ENCODE results near the gene MC5R.

- no peak for TF ChIP-seq POLR2A (IDR thresholded peaks at IDR 0.05)
- TF ChIP-seq, protein P1, sequence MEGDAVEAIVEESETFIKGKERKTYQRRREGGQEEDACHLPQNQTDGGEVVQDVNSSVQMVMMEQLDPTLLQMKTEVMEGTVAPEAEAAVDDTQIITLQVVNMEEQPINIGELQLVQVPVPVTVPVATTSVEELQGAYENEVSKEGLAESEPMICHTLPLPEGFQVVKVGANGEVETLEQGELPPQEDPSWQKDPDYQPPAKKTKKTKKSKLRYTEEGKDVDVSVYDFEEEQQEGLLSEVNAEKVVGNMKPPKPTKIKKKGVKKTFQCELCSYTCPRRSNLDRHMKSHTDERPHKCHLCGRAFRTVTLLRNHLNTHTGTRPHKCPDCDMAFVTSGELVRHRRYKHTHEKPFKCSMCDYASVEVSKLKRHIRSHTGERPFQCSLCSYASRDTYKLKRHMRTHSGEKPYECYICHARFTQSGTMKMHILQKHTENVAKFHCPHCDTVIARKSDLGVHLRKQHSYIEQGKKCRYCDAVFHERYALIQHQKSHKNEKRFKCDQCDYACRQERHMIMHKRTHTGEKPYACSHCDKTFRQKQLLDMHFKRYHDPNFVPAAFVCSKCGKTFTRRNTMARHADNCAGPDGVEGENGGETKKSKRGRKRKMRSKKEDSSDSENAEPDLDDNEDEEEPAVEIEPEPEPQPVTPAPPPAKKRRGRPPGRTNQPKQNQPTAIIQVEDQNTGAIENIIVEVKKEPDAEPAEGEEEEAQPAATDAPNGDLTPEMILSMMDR (IDR thresholded peaks at IDR 0.05) = peak in 1 of 7 experiments; percentile 28
- TF ChIP-seq EP300 (IDR thresholded peaks at IDR 0.05) = no peak
- no peak for TF ChIP-seq POLR2AphosphoS5 (IDR thresholded peaks at IDR 0.05)
These were observed 8.0 kb downstream of the MC5R start for GRCh38 chr18:13831864-13832508.
